ENCODE data around the gene C6orf52.
"Not testable (repeated sequence)": the region's sequence is repeated elsewhere in the genome, so short reads cannot be mapped to it uniquely, and the experiment has no call there.

C6orf52 gene

GRCh38 chr6:10694302-10695085 lies at the start of gene C6orf52, which contains the start of gene PAK1IP1:
TSS of gene C6orf52 (minus strand) at chr6:10694616. CDS start at chr6:10687550, 7,066 bp downstream.
TSS of gene PAK1IP1 (plus strand) at chr6:10694972. CDS start at chr6:10694986, 14 bp downstream.
- peak; percentile 92 for DNase-seq

DNA sequence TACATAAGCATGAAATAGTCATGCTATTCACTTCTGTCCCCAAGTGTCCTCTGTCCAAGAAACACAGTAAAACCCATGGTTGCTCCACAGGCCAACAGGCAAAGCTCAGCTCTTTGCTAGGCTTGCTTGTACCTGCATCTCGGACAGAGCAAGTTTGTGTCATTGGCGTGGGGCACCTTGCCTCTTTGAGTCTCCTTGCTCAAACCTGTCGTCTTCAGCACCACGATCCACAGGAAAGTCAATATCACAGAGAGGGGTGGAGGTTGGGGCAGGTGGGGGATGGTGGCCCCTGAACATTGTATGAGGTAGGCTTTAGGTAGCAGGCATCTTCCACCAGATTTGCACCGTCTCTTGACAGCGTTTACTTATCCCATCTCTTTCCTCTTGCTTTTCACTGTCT lies 49.1 kb upstream of the C6orf52 start:
- no peak for DNase-seq

GRCh38 chr6:10742251-10742650 lies 47.8 kb upstream of the C6orf52 start:
- no peak for DNase-seq

DNA sequence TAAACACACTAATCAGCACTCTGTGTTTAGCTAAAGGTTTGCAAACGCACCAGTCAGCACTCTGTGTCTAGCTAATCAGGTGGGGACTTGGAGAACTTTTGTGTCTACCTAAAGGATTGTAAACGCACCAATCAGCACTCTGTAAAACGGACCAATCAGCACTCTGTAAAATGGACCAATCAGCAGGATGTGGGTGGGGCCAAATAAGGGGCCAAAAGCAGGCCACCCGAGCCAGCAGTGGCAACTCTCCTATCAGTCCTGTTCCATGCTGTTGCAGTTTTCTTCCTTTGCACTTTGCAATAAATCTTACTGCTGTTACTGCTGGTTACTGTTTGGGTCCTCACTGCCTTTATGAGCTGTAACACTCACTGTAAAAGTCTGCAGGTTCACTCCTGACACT lies 47.2 kb upstream of the C6orf52 start:
- not testable (repeated sequence) for DNase-seq

DNA sequence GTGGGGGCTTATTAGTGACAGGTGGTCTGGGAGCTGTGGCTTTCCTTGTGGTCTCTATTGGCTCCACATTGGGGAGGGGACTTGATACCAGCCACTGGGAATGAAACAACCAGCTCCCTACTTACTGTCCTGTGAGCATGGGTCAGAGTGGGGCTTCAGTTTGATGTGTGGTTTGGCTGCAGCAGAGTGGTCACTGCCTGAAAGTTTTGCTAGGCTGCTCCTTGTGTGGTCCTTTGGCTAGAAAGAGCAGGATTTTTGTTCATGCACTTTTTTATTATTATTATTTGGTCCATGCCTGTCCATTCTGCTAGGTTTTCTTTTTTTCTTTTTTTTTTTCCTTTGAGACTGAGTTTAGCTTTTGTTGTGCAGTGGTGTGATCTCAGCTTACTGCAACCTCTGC lies 45.6 kb upstream of the C6orf52 start:
- DNase-seq, result no peak

DNA sequence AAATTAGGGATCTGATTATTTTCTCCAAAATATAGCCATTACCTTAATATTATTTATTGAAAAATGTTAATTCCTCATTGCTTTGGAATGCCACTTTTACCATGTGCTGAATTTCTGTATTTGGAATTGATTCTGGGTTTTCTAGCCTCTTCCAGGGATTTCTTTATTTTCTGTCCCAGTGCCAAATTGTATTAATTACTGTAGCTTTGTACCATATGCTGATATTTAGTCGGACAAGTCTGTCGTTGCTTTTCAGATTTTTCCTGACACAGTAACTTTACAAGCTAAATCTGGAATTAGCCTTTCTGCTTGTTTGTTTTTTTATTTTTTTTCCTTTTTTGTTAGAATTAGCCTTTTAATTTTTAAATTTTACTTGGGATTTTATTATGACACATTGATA lies 42.3 kb upstream of the C6orf52 start:
- DNase-seq, result no peak

DNA sequence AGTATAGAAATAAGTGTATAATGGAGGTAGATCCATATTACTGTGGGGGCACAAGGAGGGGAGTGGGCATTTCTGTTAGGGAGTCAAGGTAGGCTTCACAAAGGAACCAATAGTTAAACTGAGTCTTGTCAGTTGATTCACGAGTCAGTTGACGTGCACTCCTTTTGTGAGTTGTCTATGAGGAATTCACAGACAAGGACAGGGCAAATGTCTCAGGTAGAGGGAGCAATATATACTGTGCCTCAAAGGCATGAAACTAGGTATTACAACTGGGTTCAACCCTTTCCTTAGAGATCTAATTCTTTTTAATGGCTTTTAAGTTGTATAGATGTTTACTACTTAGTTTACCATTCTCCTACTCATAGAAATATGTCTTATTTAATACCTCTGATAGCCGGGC lies 39.4 kb upstream of the C6orf52 start:
- no peak for DNase-seq

DNA sequence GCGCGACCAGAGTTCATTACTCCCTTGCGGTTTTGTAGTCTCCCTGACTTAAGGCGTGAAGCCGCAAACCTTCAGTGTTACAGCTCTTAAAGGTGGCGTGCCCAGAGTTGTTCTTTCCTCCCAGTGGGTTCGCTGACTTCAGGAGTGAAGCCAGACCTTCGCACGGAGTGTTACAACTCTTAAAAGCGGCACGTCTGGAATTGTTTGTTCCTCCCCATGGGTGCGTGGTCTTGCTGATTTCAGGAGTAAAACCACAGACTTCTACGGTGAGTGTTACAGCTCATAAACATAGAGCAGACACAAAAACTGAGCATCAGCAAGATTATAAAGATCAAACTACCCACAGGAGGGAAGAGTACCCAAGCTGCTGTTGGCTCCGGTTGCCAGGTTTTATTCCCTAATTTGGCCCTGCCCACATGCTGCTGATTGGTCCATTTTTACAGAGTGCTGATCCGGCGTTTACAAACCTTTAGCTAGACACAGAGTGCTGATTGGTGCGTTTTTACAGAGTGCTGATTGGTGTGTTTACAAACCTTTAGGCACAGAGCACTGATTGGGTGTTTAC lies 38.8 kb upstream of the C6orf52 start:
- peak; percentile 34 for DNase-seq

GRCh38 chr6:10730254-10730653 lies 35.8 kb upstream of the C6orf52 start:
- no peak for DNase-seq

GRCh38 chr6:10725716-10726115 lies 31.3 kb upstream of the C6orf52 start:
- no peak for DNase-seq

DNA sequence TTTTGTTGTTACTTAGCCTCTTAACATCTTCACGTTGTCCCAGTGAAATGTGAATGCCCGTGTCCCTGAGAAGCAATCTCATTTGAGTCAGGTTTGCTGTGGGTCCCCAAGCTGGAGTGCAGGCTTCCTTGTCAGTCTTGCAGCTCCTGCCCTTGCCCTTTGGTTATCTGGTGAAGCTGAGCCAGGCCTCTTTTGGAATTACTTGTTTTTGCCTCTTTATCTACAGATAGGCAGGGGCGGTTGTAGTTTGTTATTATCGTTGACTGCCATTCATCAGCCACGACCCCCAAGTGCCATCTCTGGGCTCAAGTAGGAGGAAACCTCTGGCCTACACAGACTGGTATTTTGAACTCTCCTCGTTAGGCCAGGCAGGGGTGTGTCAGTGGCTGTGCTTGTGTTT lies 30.6 kb upstream of the C6orf52 start:
- DNase-seq, result no peak

DNA sequence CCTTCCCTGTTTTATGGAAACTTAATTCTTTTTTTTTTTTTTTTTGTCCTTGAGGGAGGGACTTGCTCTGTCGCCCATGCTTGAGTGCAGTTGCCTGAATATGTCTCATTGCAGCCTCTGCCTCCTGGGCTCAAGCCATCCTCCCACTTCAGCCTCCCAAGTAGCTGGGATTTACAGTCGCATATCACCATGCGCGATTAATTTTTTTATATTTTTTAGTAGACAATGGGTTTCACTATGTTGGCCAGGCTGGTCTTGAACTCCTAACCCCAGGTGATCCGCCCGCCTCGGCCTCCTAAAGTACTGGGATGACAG lies 29.1 kb upstream of the C6orf52 start:
- DNase-seq, result no peak

DNA sequence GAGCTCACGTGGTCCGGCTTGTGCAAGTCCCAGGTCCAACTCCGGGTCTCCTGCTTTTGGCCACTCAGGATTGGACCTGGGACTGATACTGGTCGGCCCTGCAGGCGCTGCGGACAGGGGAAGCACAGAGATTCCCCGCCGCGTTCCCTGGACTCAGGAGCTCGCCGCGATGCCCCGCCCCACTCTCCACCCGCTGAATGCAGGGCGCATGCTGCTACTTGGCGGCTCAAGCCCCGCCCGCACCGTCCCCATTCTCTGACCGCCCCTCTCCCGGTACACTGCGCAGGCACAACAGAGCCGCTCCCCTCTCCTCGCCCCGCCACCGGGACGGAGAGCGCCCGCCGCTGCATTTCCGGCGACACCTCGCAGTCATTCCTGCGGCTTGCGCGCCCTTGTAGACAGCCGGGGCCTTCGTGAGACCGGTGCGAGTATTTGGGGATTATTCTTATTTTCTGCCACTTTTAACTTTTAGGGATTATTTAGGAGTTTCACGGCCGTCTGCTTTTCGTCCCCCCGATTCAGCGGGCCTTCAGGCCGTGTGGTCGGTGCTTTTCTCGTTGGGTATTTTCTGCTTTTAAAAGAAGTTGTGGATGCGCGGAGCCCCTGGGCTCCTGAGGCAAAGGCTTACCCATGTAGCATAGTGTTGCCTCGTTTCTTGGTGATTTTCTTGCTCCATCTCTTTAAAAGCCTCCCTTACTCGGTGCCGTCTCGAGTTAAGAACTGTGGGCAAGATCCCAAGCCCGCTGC lies 28.6 kb upstream of the C6orf52 start, which contains the start of gene TMEM14C:
TSS of gene TMEM14C (plus strand) at position 251 of the 747 bp plus-strand sequence. CDS start 1,544 bp downstream, outside the sequence.
- peak; percentile 98 for DNase-seq

DNA sequence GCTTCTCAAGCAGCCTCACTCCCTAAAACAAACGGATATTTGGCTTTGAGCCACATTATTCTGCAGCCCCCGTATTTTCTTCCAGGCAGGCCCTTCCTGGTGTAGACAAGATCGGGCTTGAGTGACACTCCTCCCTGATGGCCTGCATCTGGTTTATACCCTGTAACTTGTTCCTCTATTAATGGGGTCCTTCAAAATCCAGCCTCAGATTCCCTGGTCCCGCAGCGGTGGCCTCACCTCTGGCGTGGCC lies 28.1 kb upstream of the C6orf52 start:
- DNase-seq, result no peak

GRCh38 chr6:10721850-10722569 lies 27.6 kb upstream of the C6orf52 start:
- no peak for DNase-seq

DNA sequence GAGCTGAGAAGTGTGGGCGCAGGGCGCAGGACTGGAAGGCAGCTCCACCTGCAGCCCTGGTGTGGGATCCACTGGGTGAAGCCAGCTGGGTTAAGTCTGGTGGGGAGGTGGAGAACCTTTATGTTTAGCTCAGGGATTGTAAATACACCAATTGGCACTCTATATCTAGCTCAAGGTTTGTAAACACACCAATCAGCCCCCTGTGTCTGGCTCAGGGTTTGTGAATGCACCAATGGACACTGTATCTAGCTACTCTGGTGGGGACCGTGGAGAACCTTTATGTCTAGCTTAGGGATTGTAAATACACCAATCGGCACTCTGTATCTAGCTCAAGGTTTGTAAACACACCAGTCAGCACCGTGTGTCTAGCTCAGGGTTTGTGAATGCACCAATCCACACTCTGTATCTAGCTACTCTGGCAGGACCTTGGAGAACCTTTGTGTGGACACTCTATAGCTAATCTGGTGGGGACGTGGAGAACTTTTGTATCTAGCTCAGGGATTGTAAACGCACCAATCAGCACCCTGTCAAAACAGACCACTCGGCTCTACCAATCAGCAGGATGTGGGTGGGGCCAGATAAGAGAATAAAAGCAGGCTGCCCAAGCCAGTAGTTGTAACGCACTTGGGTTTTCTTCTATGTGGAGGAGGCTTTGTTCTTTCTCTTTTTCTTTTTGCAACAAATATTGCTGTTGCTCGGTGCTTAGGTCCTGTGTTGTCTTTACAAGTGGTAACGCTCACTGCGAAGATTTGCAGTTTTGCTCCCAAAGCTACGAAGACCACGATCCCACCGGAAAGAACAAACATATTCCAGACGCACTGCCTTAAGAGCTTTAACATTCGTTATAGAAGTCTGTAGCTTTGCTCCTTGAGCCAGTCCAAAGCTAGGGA lies 26.8 kb upstream of the C6orf52 start:
- DNase-seq, result not testable (repeated sequence)

DNA sequence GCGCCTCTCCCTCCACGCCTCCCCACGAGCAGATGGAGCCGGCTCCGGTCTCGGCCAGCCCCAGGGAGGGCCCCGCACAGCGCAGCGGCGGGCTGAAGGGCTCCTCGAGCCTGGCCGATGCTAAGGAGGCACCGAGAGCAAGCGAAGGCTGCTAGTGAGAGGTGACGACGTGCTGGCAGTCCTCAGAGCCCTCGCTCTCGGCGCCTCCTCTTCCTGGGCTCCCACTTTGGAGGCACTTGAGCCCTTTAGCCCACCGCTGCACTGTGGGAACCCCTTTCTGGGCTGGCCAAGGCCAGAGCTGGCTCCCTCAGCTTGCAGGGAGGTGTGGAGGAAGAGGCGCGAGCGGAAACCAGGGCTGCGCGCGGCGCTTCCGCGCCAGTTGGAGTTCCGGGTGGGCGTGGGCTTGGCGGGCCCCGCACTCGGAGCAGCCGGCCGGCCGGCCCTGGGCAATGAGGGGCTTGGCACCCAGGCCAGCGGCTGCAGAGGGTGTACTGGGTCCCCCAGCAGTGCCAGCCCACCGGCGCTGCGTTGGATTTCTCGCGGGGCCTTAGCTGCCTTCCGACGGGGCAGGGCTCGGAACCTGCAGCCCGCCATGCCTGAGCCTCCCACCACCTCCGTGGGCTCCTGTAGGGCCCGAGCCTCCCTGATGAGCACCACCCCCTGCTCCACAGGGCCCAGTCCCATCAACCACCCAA lies 26.0 kb upstream of the C6orf52 start:
- DNase-seq, result no peak

- DNase-seq, result no peak
These were observed 25.5 kb upstream of the C6orf52 start for GRCh38 chr6:10719964-10720264.

- DNase-seq, result no peak
These were observed 25.0 kb upstream of the C6orf52 start for GRCh38 chr6:10719296-10719963.

DNA sequence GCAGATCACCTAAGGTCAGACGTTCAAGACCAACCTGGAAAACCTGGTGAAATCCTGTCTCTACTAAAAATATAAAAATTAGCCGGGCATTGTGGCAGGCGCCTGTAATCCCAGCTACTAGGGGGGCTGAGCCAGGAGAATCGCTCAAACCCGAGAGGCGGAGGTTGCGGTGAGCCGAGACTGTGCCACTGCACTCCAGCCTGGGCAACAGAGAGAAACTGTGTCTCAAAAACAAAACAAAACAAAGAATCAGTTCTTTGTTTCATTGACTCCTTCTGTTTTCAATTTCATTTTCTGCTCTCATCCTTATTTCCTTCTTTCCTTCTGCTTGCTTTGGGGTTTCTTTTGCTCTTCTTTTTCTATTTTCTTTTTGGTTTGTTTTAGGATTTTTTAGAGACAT lies 19.5 kb upstream of the C6orf52 start:
- no peak for DNase-seq

GRCh38 chr6:10696655-10697054 lies 2.2 kb upstream of the C6orf52 start:
- DNase-seq, result no peak

Measured in NCI-H226 (cell line).